ENCODE results near the gene DNAJC22.

GRCh38 chr12:49334681-49335080 is 12.0 kb upstream of the DNAJC22 start:
- no peak for TF ChIP-seq FOXM1 (IDR thresholded peaks at IDR 0.05; ENCODE audit: borderline replicate concordance)
- TF ChIP-seq PKNOX1 (IDR thresholded peaks at IDR 0.05): no peak
- no peak for TF ChIP-seq TARDBP (IDR thresholded peaks at IDR 0.05)
- no peak for TF ChIP-seq ZNF384 (IDR thresholded peaks at IDR 0.05)
- TF ChIP-seq SUZ12 (IDR thresholded peaks at IDR 0.05): no peak
- no peak for TF ChIP-seq BHLHE40 (IDR thresholded peaks at IDR 0.05; ENCODE audit: borderline replicate concordance)
- TF ChIP-seq FOXK2 (IDR thresholded peaks at IDR 0.05): no peak
- no peak for TF ChIP-seq SP1 (IDR thresholded peaks at IDR 0.05)
- no peak for TF ChIP-seq NFRKB (IDR thresholded peaks at IDR 0.05)
- no peak for TF ChIP-seq ARNT (IDR thresholded peaks at IDR 0.05)
- TF ChIP-seq CTBP1 (IDR thresholded peaks at IDR 0.05; ENCODE audit: borderline replicate concordance): no peak
- TF ChIP-seq FOXA1 (IDR thresholded peaks at IDR 0.05): no peak
- TF ChIP-seq HDGF (IDR thresholded peaks at IDR 0.05; ENCODE audit: borderline replicate concordance): no peak

Measured in HEK293T (cell line).